ENCODE results near the gene LACC1. TPM values are rescaled to one million over a fixed set of nuclear protein-coding genes. Genes with fewer than 3 reads are reported as not detected.

The LACC1 gene
- total RNA-seq, 1 experiment from 2014 or later = 3.7 TPM

DNA sequence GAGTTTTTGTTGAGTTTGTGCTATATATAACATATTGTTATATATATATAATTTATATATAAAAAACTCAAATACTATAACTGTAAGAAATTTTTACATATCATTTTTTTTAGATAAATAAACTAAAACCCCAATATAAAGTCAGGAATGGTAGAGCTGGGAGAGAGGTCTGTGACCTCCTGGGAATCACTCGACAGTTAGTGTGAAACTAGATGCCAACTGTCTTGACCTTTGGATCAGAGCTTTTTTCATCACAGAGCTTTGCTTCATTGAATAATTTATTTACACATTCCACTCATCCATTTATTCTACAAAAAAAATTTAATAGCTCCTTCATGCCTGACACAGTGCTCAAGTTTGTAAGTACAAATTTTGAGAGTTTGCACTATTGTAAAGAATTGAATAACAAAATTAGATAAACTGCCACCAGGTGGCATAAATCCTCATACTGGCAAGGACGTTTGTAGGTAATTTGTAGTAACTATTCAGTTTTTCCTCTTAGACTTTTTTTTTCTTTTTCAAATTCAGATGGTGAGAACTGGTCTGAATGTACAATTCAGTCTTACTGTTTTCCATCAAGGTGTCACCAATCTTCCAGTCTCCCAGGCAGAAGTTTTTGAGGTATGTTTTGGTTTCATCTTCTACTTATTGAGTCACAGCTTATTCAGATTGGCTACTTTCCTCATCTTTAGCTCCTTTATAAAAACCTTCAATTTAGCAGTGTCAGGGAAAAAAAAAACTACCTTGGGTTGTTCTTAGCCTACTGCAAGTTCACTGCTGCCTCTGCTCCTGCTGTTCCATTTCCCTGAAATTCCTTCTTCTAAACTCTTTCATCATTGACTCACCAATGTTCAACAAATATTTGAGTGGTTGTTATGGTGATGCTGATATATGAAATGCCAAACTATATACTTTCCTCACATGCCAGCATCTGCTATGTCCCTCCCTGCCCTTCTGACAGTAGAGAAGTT lies 28.7 kb downstream of the LACC1 start:
- Histone ChIP-seq H3K56ac (ENCODE audit: insufficient read length, low read depth, low read length) (no peak overlapping the region), H2BK5ac (ENCODE audit: insufficient read length, low read length) (no peak overlapping the region), H4K20me1 (ENCODE audit: control insufficient read depth, insufficient read depth, insufficient read length) (no peaks in the 10 kb centered on the region), H3K23me2 (ENCODE audit: insufficient read length, low read depth, low read length, poor library complexity, severe bottlenecking) (no peaks in the 10 kb centered on the region), H3K23ac (ENCODE audit: insufficient read length, low read depth, low read length) (no peak overlapping the region), H4K5ac (ENCODE audit: insufficient read length, low read depth, low read length) (no peak overlapping the region), H3K79me2 (ENCODE audit: insufficient read depth, low read length) (no peaks in the 10 kb centered on the region), H2BK15ac (ENCODE audit: low read depth, low read length) (no peak overlapping the region), H4K8ac (replicated peaks; ENCODE audit: insufficient read length, low read depth, low read length) (no peak overlapping the region), H2BK12ac (ENCODE audit: insufficient read length, low read depth, low read length) (no peak overlapping the region), H3K4me2 (ENCODE audit: insufficient read depth, insufficient read length, low read length) (no peak overlapping the region), H3K27me3 (ENCODE audit: insufficient read depth, low read length) (no peaks in the 10 kb centered on the region), H2BK120ac (ENCODE audit: low read depth, low read length, poor library complexity, severe bottlenecking) (no peak overlapping the region), H3K9ac (ENCODE audit: extremely low read depth, insufficient read length, low read length) (no peak overlapping the region), H2AFZ (ENCODE audit: low read length) (no peak overlapping the region), H2AK5ac (ENCODE audit: insufficient read length, low read length) (no peak overlapping the region), H3K4me1 (ENCODE audit: insufficient read depth, low read length) (no peaks in the 10 kb centered on the region), H3K27ac (ENCODE audit: insufficient read length, low read depth, low read length) (no peak overlapping the region), H3K79me1 (ENCODE audit: insufficient read depth, low read depth, low read length, poor library complexity, severe bottlenecking) (no peaks in the 10 kb centered on the region), H3K9me3 (ENCODE audit: control insufficient read depth, low read depth, low read length) (no peaks in the 10 kb centered on the region), H3T11ph (ENCODE audit: low read length) (no peak overlapping the region), H4K91ac (ENCODE audit: insufficient read length, low read depth, low read length) (no peak overlapping the region), H3K14ac (ENCODE audit: insufficient read depth, low read length) (no peak overlapping the region), H3K18ac (ENCODE audit: insufficient read length, low read depth, low read length) (no peak overlapping the region), H3K4ac (ENCODE audit: low read depth, low read length) (no peak overlapping the region), H2BK20ac (ENCODE audit: low read depth, low read length, poor library complexity, severe bottlenecking) (no peak overlapping the region)
- TF ChIP-seq, protein P1, sequence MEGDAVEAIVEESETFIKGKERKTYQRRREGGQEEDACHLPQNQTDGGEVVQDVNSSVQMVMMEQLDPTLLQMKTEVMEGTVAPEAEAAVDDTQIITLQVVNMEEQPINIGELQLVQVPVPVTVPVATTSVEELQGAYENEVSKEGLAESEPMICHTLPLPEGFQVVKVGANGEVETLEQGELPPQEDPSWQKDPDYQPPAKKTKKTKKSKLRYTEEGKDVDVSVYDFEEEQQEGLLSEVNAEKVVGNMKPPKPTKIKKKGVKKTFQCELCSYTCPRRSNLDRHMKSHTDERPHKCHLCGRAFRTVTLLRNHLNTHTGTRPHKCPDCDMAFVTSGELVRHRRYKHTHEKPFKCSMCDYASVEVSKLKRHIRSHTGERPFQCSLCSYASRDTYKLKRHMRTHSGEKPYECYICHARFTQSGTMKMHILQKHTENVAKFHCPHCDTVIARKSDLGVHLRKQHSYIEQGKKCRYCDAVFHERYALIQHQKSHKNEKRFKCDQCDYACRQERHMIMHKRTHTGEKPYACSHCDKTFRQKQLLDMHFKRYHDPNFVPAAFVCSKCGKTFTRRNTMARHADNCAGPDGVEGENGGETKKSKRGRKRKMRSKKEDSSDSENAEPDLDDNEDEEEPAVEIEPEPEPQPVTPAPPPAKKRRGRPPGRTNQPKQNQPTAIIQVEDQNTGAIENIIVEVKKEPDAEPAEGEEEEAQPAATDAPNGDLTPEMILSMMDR (conservative IDR thresholded peaks at IDR 0.05) = peak; percentile 80
- no peak for DNase-seq
- peaks cover 0 to 3% of the 10 kb centered on the region in 2 experiments; a peak in 2 of 4 replicates for H3K4me1 Mint-ChIP-seq
- no peaks in the 10 kb centered on the region for H3K36me3 Mint-ChIP-seq (ENCODE audit: insufficient read depth in 1 of 3, low read depth in 3 of 3)
- no peaks in the 10 kb centered on the region for H3K9me3 Mint-ChIP-seq
- no CpG with 5 or more reads among the region's 2 CpGs for WGBS (ENCODE audit: extremely low coverage, insufficient read length, low lambda C conversion rate)
- H3K27me3 Mint-ChIP-seq (ENCODE audit: low read depth) = no peaks in the 10 kb centered on the region
- H3K27ac Mint-ChIP-seq = no peak overlapping the region
- no peak overlapping the region for H3K4me3 Mint-ChIP-seq

Measured in H9 (cell line).